Peyer's patch (tissue), 4 donors: ENCODE measurements around the gene PDE2A.

Source experiments
- POLR2A ChIP-seq, 2 donors: fragments of 450-650 bp; IDR thresholded peaks; one replicate each; pipeline ENCODE4 v1.5.1; 2017; ENCODE audit warnings: antibody characterized with exemption in 2 of 2, mild to moderate bottlenecking in 2 of 2, moderate library complexity in 2 of 2
- TF ChIP-seq, protein P1 (sequence below), 6 experiments: fragments of 450-650 bp in 4 of 6; fragments of 200-600 bp in 2 of 6; sonication (generic) in 1 of 6; IDR thresholded peaks; one replicate each; pipeline ENCODE4 v1.5.1; 2017 to 2019; ENCODE audit warnings: antibody characterized with exemption in 6 of 6, mild to moderate bottlenecking in 3 of 6, moderate library complexity in 1 of 6

DNA sequence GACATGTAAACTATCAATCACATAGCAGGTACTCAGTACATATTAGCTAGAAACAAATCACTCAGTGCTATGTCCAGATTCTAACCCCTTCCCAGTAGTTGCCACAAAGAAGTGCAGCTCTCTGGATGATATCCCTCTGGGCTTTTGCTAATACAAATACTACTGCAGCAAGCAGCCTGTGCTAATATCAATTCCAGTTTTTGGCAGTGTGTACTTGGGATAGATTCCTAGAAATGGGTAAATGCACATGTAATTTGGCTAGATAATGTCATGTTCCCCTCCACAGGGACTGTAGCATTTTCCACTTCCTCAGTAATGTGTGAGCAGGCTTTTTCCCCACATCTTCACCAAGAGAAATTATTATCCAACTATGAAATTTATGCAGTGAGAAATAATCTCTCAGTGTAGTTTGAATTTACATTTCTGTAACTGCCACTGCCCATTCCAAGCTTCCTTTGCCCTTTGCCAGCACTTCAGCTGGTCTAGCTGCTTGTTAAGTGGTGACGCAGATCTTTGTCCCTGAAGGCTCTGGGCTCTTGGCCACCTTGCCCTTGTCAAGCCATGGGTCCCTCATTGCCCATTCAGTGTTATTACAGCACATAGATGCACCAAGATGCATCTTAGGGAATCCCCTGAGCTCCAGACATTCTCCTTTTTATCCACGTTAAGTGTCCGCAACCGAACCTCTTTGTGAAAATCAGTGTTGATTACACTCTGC is 132.8 kb downstream of the PDE2A start:
- TF ChIP-seq, protein P1, sequence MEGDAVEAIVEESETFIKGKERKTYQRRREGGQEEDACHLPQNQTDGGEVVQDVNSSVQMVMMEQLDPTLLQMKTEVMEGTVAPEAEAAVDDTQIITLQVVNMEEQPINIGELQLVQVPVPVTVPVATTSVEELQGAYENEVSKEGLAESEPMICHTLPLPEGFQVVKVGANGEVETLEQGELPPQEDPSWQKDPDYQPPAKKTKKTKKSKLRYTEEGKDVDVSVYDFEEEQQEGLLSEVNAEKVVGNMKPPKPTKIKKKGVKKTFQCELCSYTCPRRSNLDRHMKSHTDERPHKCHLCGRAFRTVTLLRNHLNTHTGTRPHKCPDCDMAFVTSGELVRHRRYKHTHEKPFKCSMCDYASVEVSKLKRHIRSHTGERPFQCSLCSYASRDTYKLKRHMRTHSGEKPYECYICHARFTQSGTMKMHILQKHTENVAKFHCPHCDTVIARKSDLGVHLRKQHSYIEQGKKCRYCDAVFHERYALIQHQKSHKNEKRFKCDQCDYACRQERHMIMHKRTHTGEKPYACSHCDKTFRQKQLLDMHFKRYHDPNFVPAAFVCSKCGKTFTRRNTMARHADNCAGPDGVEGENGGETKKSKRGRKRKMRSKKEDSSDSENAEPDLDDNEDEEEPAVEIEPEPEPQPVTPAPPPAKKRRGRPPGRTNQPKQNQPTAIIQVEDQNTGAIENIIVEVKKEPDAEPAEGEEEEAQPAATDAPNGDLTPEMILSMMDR (IDR thresholded peaks at IDR 0.05), result no peak
- TF ChIP-seq POLR2A (IDR thresholded peaks at IDR 0.05), result no peak
